OCI-LY1 (cell line): ENCODE data around the gene DGCR6.

Source experiments
- EZH2 ChIP-seq: fragments of 200-600 bp; sonication (generic), shearing (Covaris generic); IDR thresholded peaks from 2 replicates; pipeline ENCODE4 v1.8.0; 2017; ENCODE audit warnings: borderline replicate concordance, mixed run types, mild to moderate bottlenecking, antibody characterized with exemption, low read length, moderate library complexity, mixed read lengths
- TF ChIP-seq, protein P1 (sequence below): fragments of 200-600 bp; sonication (generic), shearing (Covaris generic); IDR thresholded peaks from 2 replicates; pipeline ENCODE4 v1.5.1; 2017; ENCODE audit warnings: mild to moderate bottlenecking, antibody characterized with exemption, low read length, moderate library complexity, mixed read lengths

DNA sequence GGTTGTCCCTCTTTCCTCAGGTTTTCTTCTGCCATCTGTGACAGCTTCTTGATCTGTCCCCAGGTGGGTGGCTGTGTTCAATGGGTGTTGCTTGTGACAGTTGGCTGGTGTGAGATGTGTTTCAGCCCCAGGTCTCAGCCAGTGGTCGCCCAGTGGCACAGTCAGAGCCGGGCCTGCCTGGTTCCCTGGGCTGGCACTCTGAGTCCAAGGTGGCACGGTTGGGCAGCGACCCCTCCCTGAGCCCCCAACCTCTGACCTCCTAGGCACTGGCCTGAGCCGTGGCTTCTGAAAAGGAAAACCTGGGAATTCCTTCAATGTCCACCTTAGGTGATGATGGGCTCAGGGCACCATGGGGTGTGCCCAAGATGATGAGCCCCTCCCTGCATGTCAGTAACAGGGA is 44.0 kb downstream of the DGCR6 start:
- no peak for TF ChIP-seq EZH2
- TF ChIP-seq, protein P1, sequence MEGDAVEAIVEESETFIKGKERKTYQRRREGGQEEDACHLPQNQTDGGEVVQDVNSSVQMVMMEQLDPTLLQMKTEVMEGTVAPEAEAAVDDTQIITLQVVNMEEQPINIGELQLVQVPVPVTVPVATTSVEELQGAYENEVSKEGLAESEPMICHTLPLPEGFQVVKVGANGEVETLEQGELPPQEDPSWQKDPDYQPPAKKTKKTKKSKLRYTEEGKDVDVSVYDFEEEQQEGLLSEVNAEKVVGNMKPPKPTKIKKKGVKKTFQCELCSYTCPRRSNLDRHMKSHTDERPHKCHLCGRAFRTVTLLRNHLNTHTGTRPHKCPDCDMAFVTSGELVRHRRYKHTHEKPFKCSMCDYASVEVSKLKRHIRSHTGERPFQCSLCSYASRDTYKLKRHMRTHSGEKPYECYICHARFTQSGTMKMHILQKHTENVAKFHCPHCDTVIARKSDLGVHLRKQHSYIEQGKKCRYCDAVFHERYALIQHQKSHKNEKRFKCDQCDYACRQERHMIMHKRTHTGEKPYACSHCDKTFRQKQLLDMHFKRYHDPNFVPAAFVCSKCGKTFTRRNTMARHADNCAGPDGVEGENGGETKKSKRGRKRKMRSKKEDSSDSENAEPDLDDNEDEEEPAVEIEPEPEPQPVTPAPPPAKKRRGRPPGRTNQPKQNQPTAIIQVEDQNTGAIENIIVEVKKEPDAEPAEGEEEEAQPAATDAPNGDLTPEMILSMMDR: no peak
